ENCODE measurements around the gene VOPP1.

DNA sequence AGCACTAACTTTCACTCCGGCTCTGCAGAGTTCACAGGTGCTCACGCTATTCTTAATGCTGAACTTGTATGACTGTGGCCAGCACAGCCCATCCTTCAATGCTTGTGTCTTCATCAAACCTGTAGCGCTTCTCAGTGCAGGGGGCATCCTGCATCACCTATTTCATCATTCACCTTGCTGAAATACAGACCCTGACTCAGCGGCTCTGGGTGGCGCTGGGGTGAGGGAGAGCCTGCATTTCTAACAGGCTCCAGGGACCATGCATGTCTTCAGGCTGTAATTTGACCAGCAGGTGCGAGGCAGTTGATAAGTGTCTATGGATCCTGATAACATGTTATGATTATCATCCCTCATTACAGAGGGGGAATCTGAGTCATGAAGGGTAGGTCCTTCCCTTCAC lies 89.3 kb downstream of the VOPP1 start:
- TF ChIP-seq, protein P1, sequence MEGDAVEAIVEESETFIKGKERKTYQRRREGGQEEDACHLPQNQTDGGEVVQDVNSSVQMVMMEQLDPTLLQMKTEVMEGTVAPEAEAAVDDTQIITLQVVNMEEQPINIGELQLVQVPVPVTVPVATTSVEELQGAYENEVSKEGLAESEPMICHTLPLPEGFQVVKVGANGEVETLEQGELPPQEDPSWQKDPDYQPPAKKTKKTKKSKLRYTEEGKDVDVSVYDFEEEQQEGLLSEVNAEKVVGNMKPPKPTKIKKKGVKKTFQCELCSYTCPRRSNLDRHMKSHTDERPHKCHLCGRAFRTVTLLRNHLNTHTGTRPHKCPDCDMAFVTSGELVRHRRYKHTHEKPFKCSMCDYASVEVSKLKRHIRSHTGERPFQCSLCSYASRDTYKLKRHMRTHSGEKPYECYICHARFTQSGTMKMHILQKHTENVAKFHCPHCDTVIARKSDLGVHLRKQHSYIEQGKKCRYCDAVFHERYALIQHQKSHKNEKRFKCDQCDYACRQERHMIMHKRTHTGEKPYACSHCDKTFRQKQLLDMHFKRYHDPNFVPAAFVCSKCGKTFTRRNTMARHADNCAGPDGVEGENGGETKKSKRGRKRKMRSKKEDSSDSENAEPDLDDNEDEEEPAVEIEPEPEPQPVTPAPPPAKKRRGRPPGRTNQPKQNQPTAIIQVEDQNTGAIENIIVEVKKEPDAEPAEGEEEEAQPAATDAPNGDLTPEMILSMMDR (IDR thresholded peaks at IDR 0.05): no peak
- TF ChIP-seq POLR2A (IDR thresholded peaks at IDR 0.05) (no peak), EP300 (IDR thresholded peaks at IDR 0.05) (no peak), POLR2AphosphoS5 (IDR thresholded peaks at IDR 0.05) (no peak)

Measured in suprapubic skin (tissue), 4 donors.